CD14-positive monocyte (primary cell): ENCODE data around the gene RBMS3. TPM values are rescaled to one million over a fixed set of nuclear protein-coding genes. Genes with fewer than 3 reads are reported as not detected.

Source experiments
- DNase-seq, 3 donors: peaks; one replicate each; pipeline ENCODE4 v3.0.0-alpha.2; 2011 to 2022
- H2AFZ ChIP-seq: 2 replicates; pipeline ENCODE4 v1.6.0; 2012; ENCODE audit warnings: mild to moderate bottlenecking, low read depth, low read length, inconsistent platforms; ENCODE audit not compliant: insufficient read depth, poor library complexity, severe bottlenecking
- H3K27ac ChIP-seq, 2 donors: 1 replicate in 1 of 2; 2 replicates in 1 of 2; pipeline ENCODE4 v1.5.1; 2012 to 2013; ENCODE audit warnings: low read length in 2 of 2, control low read depth in 1 of 2, inconsistent platforms in 1 of 2, low read depth in 1 of 2, mild to moderate bottlenecking in 1 of 2
- H3K27me3 ChIP-seq, 2 donors: one replicate each; pipeline versions ENCODE4 v1.6.0 to v1.6.1; 2011 to 2013; ENCODE audit warnings: low read length in 2 of 2; ENCODE audit not compliant: control insufficient read depth in 2 of 2, insufficient read depth in 2 of 2
- H3K36me3 ChIP-seq, 2 donors: replicated peaks in 1 of 2; 1 replicate in 1 of 2; 2 replicates in 1 of 2; pipeline versions ENCODE4 v1.5.1 to v1.6.1; 2012 to 2013; ENCODE audit warnings: low read length in 2 of 2, control low read depth in 1 of 2, inconsistent platforms in 1 of 2, mild to moderate bottlenecking in 1 of 2; ENCODE audit not compliant: insufficient read depth in 2 of 2, control insufficient read depth in 1 of 2
- H3K4me1 ChIP-seq, 2 donors: 1 replicate in 1 of 2; 2 replicates in 1 of 2; pipeline versions ENCODE4 v1.5.1 to v1.6.1; 2012 to 2013; ENCODE audit warnings: low read length in 2 of 2, control low read depth in 1 of 2, inconsistent platforms in 1 of 2, mild to moderate bottlenecking in 1 of 2, moderate library complexity in 1 of 2; ENCODE audit not compliant: insufficient read depth in 2 of 2, control insufficient read depth in 1 of 2
- H3K4me2 ChIP-seq: replicated peaks from 2 replicates; pipeline ENCODE3; 2012; ENCODE audit warnings: low read length, moderate library complexity, mild to moderate bottlenecking; ENCODE audit not compliant: poor library complexity, severe bottlenecking; ENCODE audit errors: extremely low read depth
- H3K4me3 ChIP-seq, 3 experiments: fragments of 200-600 bp in 1 of 3; sonication (generic) in 1 of 3; replicated peaks in 1 of 3; 1 replicate in 2 of 3; 2 replicates in 1 of 3; pipeline ENCODE4 v1.5.1; 2011 to 2013; ENCODE audit warnings: low read length in 3 of 3, mild to moderate bottlenecking in 3 of 3, control low read depth in 2 of 3, low read depth in 2 of 3, inconsistent platforms in 1 of 3, moderate library complexity in 1 of 3
- H3K79me2 ChIP-seq: 2 replicates; pipeline ENCODE4 v1.6.0; 2012; ENCODE audit warnings: mild to moderate bottlenecking, control low read depth, inconsistent platforms, low read length, moderate library complexity; ENCODE audit not compliant: insufficient read depth
- H3K9ac ChIP-seq: 2 replicates; pipeline ENCODE4 v1.6.0; 2017; ENCODE audit warnings: low read length, mild to moderate bottlenecking; ENCODE audit not compliant: insufficient read depth, poor library complexity, severe bottlenecking
- H3K9me3 ChIP-seq, 2 donors: replicated peaks in 1 of 2; 1 replicate in 1 of 2; 2 replicates in 1 of 2; pipeline versions ENCODE4 v1.5.1 to v1.6.1; 2012 to 2013; ENCODE audit warnings: low read length in 2 of 2, control low read depth in 1 of 2; ENCODE audit not compliant: control insufficient read depth in 1 of 2, insufficient read depth in 1 of 2
- H4K20me1 ChIP-seq: 2 replicates; pipeline ENCODE4 v1.6.0; 2012; ENCODE audit warnings: mild to moderate bottlenecking, low read length, control low read depth, moderate library complexity; ENCODE audit not compliant: insufficient read depth
- H3K27ac Mint-ChIP-seq, 7 donors: one replicate each; pipeline ENCODE4 v1.8.0; 2020; ENCODE audit warnings: mild to moderate bottlenecking in 7 of 7, mixed read lengths in 7 of 7, moderate library complexity in 6 of 7, inconsistent platforms in 2 of 7
- H3K27me3 Mint-ChIP-seq, 3 donors: one replicate each; pipeline ENCODE4 v1.8.0; 2021 to 2022; ENCODE audit warnings: low read depth in 3 of 3, mild to moderate bottlenecking in 3 of 3, mixed read lengths in 3 of 3, moderate library complexity in 3 of 3, inconsistent platforms in 1 of 3
- H3K36me3 Mint-ChIP-seq, 2 donors: one replicate each; pipeline ENCODE4 v1.8.0; 2020; ENCODE audit warnings: mixed read lengths in 2 of 2, inconsistent platforms in 1 of 2, mild to moderate bottlenecking in 1 of 2
- H3K4me1 Mint-ChIP-seq: one replicate; pipeline ENCODE4 v1.8.0; 2020; ENCODE audit warnings: mild to moderate bottlenecking, mixed read lengths
- H3K4me3 Mint-ChIP-seq, 2 donors: one replicate each; pipeline ENCODE4 v1.8.0; 2020; ENCODE audit warnings: mild to moderate bottlenecking in 2 of 2, mixed read lengths in 2 of 2, moderate library complexity in 1 of 2
- H3K9me3 Mint-ChIP-seq, 7 donors: one replicate each; pipeline ENCODE4 v1.8.0; 2020 to 2022; ENCODE audit warnings: mixed read lengths in 7 of 7, mild to moderate bottlenecking in 6 of 7, moderate library complexity in 6 of 7, inconsistent platforms in 2 of 7
- WGBS: methylation state at CpG from one replicate; pipeline ENCODE4 v1.1.5; 2013; ENCODE audit warnings: missing lambda C conversion rate; ENCODE audit not compliant: insufficient coverage; 5-methylcytosine and 5-hydroxymethylcytosine counted together
- intact Hi-C, 2 donors: fragments of 100-400 bp; cut with micrococcal nuclease; formaldehyde crosslinking; loops; one replicate each; pipeline versions ENCODE4 v1.15.0 to v1.15.1; 2023
- polyA plus RNA-seq, 3 donors: library from polyadenylated mRNA; depleted of rRNA in 1 of 3; unstranded in 2 of 3; stranded (reverse) in 1 of 3; fragments of 300-500 nt in 2 of 3; fragments of >200 nt in 1 of 3; fragmentation: Illumina TruSeq in 2 of 3; gene quantifications; 1 replicate in 2 of 3; 2 replicates in 1 of 3; pipeline ENCODE4 v1.2.3, GENCODE V29; 2012 to 2021
- TF ChIP-seq, protein P1 (sequence below): fragments of 200-600 bp; IDR thresholded peaks from one replicate; pipeline ENCODE4 v1.8.0; 2022; ENCODE audit warnings: antibody characterized with exemption, mild to moderate bottlenecking

The RBMS3 gene
- polyA plus RNA-seq, 3 donors, result not detected

GRCh38 chr3:29410660-29411405, 130.0 kb downstream of the RBMS3 start:
- no peak overlapping the region for H3K4me3 ChIP-seq
- TF ChIP-seq, protein P1, sequence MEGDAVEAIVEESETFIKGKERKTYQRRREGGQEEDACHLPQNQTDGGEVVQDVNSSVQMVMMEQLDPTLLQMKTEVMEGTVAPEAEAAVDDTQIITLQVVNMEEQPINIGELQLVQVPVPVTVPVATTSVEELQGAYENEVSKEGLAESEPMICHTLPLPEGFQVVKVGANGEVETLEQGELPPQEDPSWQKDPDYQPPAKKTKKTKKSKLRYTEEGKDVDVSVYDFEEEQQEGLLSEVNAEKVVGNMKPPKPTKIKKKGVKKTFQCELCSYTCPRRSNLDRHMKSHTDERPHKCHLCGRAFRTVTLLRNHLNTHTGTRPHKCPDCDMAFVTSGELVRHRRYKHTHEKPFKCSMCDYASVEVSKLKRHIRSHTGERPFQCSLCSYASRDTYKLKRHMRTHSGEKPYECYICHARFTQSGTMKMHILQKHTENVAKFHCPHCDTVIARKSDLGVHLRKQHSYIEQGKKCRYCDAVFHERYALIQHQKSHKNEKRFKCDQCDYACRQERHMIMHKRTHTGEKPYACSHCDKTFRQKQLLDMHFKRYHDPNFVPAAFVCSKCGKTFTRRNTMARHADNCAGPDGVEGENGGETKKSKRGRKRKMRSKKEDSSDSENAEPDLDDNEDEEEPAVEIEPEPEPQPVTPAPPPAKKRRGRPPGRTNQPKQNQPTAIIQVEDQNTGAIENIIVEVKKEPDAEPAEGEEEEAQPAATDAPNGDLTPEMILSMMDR, result no peak
- H3K27ac ChIP-seq, result no peak overlapping the region
- no peaks in the 10 kb centered on the region for H3K4me1 Mint-ChIP-seq
- H2AFZ ChIP-seq, result no peak overlapping the region
- intact Hi-C loops, result no loop called here
- no CpG with 5 or more reads among the region's 3 CpGs for WGBS
- H3K27me3 ChIP-seq, result no peaks in the 10 kb centered on the region
- no peak overlapping the region for H3K27ac Mint-ChIP-seq
- H3K9me3 Mint-ChIP-seq, result peaks cover 0 to 3% (median 0%) of the 10 kb centered on the region in 7 donors
- no peak overlapping the region for H3K4me3 Mint-ChIP-seq
- no peaks in the 10 kb centered on the region for H3K36me3 Mint-ChIP-seq
- H4K20me1 ChIP-seq, result no peaks in the 10 kb centered on the region
- no peak for DNase-seq
- H3K9ac ChIP-seq, result no peak overlapping the region
- H3K4me2 ChIP-seq, result no peak overlapping the region
- no peaks in the 10 kb centered on the region for H3K79me2 ChIP-seq
- H3K9me3 ChIP-seq, result no peaks in the 10 kb centered on the region
- no peaks in the 10 kb centered on the region for H3K36me3 ChIP-seq
- no peaks in the 10 kb centered on the region for H3K27me3 Mint-ChIP-seq
- no peaks in the 10 kb centered on the region for H3K4me1 ChIP-seq

DNA sequence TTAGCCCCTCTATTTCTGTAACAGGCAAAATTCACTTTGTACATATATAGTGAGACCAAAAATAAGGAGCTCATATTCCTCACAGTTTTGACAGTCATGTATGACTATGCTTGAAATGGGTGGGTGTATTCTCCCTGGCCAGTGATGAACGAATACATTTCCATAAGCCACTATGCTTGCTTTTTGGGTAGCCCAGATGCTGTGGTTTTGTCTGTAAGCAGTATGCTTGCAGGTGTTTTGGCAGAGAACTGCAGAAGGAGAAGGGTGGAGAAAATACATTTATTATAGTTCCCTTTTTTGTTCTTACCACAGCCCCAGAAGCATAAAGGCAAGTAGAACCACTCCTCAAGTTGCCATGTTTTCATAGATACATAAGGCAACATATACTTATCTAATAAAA, 131.2 kb downstream of the RBMS3 start:
- H3K36me3 Mint-ChIP-seq, result no peaks in the 10 kb centered on the region
- Histone ChIP-seq H3K79me2 (no peaks in the 10 kb centered on the region), H3K4me3 (no peak overlapping the region), H4K20me1 (no peaks in the 10 kb centered on the region), H2AFZ (no peak overlapping the region), H3K36me3 (no peaks in the 10 kb centered on the region), H3K4me1 (no peaks in the 10 kb centered on the region), H3K9ac (no peak overlapping the region), H3K9me3 (no peaks in the 10 kb centered on the region), H3K27ac (no peak overlapping the region), H3K4me2 (no peak overlapping the region), H3K27me3 (no peaks in the 10 kb centered on the region)
- intact Hi-C loops, result no loop called here
- TF ChIP-seq, protein P1, result no peak
- no peaks in the 10 kb centered on the region for H3K27me3 Mint-ChIP-seq
- peaks cover 0 to 3% (median 0%) of the 10 kb centered on the region in 7 donors for H3K9me3 Mint-ChIP-seq
- no peak overlapping the region for H3K27ac Mint-ChIP-seq
- H3K4me3 Mint-ChIP-seq, result no peak overlapping the region
- WGBS, result no CpG with 5 or more reads among the region's 1 CpG
- DNase-seq, result no peak
- no peaks in the 10 kb centered on the region for H3K4me1 Mint-ChIP-seq
